ENCODE measurements around the gene ARL5C.

DNA sequence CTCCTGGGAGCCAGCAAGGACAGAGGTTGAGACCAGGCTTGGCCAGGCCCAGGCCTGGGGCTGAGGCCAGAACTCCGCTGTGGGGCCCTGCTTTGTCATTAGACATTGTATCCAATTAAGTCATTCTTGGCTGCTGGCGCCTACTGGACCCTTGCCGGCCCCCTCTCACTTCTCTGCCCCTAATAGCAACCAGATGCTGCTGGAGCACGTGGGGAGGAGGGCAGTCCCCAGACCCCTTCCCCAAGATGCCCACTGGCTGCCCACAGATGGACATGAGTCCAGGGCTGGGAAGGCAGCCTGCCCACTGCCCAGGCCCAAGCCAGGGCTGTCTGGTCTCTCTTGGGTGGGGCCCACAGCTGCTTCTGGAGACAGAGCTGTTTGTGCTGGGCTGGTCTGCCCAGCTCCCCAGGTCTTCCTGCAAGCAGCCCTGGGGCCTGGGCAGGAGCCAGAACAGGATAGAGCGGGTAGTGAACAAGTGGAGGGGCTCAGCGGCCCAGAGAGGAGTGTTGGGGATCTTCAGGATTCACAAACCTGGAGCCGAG is 22.3 kb downstream of the ARL5C start:
- TF ChIP-seq CTCF (conservative IDR thresholded peaks at IDR 0.05), result no peak
- TF ChIP-seq ZFX (IDR thresholded peaks at IDR 0.05), result no peak
